GM19395 (cell line): ENCODE data around the gene SVOP.
A peak's percentile ranks its signal among the peaks of the same experiment; 100 is the strongest.

ENCODE experiments used
- ATAC-seq: cut with Tn5 transposase; IDR thresholded peaks from one replicate; pipeline ENCODE4 v1.9.1; 2021; ENCODE audit warnings: mild to moderate bottlenecking, moderate library complexity; ENCODE audit not compliant: unreplicated experiment

The SVOP gene

DNA sequence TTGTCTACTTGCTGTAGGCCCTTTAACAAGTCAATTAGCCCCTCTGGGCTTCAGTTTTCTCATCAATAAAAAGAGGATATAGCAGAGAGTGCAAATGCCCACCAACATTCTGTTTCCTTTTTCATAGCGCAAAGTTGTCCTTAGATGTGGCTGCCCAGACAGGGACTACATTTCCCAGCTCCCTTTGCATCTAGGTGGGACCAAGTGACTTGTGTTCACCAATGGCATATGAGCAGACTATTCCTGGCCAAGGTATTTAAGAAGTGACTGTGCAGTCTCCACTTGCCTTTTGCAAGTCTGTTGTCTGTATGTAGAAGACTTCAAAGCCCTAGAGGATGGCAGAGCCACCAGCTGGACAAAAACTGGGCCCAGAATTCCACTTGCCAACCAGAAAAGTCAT, 81.3 kb downstream of the SVOP start:
- no peak for ATAC-seq

DNA sequence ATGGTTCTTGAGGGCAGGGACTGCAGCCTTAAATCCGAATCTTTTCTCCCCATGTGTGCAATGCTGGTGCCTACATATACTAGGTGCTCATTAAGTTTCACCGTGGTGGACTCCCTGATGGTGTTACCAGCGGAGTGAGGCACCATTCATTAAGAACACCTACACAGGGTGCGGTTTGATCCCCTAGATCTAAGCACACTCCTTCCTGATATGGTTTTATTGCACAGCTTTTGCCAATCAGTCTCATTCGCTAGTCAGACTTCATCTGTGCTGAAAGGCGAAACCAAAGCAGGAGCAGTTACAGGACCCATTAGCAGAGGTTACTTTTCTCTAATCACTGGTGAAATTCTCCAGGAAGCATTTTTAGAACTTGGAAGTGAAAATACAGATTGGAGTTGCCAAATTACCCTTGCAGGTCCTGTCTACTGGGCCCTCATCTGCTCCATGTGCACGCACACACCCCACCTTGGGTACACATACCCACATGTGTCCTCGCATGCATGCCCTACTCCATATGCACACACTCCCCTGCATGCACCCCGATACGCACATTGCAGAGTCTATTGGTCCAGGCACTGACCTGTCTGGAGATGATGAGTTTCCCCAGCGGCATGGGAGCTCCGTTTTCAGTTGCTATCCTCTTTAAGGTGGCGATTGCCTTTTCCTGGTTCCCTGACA, 82.5 kb downstream of the SVOP start:
- no peak for ATAC-seq

GRCh38 chr12:108935159-108935763, 85.6 kb downstream of the SVOP start:
- ATAC-seq = no peak

DNA sequence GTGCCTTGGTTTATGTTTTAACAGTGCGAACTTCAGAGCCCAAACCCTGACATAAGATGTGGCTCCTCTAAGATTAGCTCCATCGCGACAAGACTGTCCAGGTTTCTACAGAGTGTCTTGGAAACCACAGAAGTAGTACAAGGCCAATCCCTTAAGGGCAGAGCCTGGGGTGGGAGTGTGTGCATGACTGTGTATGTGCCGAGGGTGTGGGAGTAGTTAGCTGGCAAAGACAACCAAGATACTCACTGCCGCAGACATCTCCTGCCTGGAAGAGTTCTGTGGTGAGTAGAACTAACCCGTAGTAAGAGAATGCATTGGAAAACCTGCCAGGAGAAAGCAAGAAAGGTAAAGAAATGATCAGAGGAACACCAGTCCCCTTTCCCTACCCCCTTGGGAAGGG, 86.9 kb downstream of the SVOP start:
- no peak for ATAC-seq

GRCh38 chr12:108930756-108931155, 90.1 kb downstream of the SVOP start:
- no peak for ATAC-seq

DNA sequence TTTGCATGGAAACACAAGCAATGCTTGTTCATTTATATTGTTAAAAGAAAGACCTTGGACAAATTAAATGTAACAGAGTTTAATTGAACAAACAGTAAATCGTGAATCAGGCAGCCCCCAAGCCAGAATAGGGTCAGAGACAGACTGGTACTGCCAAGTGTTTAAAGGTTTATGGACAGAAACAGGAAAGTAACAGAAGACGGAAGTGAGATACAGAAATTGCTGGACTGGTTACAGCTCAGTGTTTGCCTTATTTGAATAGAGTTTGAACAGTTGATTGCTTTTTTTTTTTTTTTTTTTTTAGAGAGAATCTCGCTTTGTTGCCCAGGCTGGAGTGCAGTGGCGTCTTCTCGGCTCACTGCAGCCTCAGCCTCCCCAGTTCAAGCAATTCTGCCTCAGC, 90.7 kb downstream of the SVOP start:
- peak; percentile 79 for ATAC-seq

GRCh38 chr12:108928695-108929094, 92.2 kb downstream of the SVOP start:
- ATAC-seq = no peak

GRCh38 chr12:108922918-108923317, 98.0 kb downstream of the SVOP start:
- no peak for ATAC-seq

- ATAC-seq = no peak
Measured at GRCh38 chr12:108921946-108922345, 98.9 kb downstream of the SVOP start.

DNA sequence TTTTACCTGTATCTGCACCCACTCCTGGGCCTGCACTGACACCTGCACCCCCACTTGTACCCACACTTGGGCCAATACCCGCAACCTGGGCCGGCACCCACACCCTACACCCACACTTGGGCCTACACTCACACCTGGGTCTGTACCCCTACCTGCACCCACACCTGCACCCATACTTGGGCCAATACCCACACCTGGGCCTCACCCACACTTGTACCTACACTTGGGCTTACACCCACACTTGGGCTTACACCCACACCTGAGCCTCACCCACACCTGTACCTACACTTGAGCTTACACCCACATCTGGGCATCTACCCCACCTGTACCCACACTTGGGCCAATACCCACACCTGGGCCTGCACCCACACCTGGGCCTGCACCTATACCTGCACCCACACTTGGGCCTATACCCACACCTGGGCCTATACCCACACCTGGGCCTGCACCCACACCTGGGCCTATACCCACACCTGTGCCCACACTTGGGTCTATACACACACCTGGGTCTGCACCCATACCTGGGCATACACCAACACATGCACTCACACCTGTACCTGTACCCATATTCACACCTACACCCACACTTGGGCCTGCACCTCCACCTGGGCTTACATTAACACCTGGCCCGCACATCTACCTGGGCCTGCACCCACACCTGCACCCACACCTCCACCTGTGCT, 101.8 kb downstream of the SVOP start:
- no peak for ATAC-seq

DNA sequence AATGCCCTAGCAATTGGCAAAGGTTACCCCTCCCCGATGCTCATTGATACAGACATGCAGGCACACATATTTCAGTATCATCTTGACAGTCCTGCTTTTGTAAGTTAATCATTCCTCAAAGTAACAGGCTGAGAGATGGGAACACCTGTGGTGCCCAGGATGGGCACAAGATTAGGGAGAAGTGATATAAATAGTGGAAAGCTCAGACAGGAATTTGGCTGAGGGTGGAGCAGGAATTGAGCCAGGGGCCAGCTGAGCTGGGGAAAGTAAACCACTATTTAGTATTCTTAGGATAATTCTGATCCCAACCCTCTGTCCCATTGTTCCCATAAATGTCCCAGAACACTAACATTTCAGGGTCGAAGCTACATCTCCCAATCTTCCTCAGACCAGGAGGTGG, 102.7 kb downstream of the SVOP start:
- no peak for ATAC-seq

DNA sequence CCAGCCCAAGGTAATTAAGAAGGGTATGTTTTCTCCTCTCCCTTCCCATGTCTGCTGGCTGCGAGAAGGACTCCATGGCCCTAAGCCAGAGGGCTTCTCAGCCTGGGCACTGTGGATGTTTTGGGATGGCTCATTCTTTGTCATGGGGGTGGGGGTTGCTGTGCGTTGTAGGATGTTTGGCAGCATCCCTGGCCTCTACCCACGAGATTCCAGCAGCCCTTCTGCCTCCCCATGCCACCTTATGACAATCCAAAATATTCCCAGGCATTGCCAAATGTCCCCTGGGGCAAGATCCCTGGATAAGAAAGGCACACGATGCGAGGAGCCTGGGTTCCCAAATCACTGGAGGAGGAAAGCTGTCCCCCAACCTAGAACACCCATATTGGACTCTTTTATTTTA, 104.5 kb downstream of the SVOP start:
- no peak for ATAC-seq

DNA sequence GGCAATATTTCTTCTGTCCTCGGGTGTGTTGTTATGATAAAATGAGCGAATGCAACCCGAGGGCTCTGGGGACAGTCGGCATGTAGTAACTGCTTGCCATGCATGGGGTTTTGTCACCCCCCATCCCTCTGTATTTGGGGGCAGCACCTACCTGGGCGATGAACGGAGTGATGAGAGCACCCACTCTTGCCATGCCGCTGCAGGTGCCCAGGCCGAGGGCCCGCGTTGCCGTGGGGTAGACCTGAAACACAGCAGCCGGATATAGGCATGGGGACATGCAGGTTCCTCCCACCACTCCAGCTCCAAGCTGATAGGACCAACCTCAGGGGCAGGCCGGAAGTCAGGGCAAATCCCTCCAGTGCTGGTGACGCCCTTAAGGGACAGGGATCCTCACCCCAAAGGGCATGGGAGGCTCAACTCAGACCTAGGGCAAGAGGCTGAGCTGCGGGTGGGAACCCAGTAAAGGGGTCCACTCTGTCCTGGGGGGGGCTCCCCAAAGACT, 105.2 kb downstream of the SVOP start:
- ATAC-seq = no peak

GRCh38 chr12:108914121-108914531, 106.7 kb downstream of the SVOP start:
- ATAC-seq = no peak

- no peak for ATAC-seq
Measured at GRCh38 chr12:108912361-108912760, 108.5 kb downstream of the SVOP start.

DNA sequence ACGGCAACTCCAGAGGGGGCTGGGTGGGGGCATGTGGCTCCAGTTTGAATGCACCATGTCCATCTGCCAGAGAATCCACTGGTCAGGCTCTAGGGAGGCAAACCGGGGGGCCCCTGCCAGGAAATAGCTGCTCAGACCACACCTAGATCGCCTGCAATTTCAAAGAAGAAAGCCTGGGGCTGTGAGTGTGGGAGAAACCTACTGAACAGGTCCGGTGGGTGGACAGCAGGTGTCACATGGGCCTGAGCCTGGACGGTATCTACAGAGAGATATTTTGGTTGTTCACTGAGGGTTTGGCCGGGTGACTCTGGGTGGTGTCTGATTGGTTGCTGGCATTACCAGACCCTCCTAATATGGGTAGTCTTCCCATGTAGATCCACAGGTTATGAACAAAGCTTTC, 109.0 kb downstream of the SVOP start:
- no peak for ATAC-seq

- no peak for ATAC-seq
Measured at GRCh38 chr12:108910336-108910735, 110.5 kb downstream of the SVOP start.

GRCh38 chr12:108907839-108908351, 113.0 kb downstream of the SVOP start:
- no peak for ATAC-seq

- ATAC-seq = no peak
Measured at GRCh38 chr12:108906971-108907370, 113.9 kb downstream of the SVOP start.

DNA sequence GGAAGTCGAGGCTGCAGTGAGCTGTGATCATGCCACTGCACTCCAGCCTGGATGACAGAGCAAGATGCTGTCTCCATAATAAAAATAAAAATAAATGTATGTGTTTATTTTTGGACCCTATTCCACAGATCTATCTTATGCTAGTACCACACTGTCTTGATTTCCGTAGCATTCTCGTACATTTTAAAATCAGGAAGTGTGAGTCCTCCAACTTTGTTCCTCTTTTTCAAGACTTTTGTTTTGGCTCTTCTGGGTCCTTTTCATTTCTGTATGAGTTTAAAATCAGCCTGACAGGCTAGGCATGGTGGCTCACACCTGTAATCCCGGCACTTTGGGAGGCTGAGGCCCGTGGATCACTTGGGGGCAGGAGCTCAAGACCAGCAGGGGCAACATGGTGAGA, 115.1 kb downstream of the SVOP start:
- no peak for ATAC-seq

- ATAC-seq = no peak
Measured at GRCh38 chr12:108899145-108899544, 121.7 kb downstream of the SVOP start.

GRCh38 chr12:108896817-108897216, 124.1 kb downstream of the SVOP start:
- no peak for ATAC-seq
